ENCODE results near the gene INPP5E.
"Not testable (repeated sequence)": the region's sequence is repeated elsewhere in the genome, so short reads cannot be mapped to it uniquely, and the experiment has no call there.

The INPP5E gene

GRCh38 chr9:136426787-136427186, 12.9 kb downstream of the INPP5E start:
- DNase-seq = no peak

DNA sequence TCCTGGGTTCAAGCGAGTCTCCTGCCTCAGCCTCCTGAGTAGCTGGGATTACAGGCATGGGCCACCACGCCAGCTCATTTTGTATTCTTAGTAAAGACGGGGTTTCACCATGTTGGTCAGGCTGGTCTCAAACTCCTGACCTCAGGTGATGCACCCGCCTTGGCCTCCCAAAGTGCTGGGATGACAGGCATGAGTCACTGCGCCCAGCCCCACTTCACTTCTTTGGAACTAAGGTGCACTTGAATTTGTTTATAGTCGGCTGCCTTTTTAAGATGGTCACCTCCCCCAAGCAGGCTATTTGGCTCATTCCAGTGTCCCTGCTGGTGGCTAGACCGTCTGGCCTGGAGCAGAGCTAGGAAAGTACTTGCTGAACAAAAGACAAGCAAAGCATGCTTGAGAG, 14.3 kb downstream of the INPP5E start:
- not testable (repeated sequence) for DNase-seq

DNA sequence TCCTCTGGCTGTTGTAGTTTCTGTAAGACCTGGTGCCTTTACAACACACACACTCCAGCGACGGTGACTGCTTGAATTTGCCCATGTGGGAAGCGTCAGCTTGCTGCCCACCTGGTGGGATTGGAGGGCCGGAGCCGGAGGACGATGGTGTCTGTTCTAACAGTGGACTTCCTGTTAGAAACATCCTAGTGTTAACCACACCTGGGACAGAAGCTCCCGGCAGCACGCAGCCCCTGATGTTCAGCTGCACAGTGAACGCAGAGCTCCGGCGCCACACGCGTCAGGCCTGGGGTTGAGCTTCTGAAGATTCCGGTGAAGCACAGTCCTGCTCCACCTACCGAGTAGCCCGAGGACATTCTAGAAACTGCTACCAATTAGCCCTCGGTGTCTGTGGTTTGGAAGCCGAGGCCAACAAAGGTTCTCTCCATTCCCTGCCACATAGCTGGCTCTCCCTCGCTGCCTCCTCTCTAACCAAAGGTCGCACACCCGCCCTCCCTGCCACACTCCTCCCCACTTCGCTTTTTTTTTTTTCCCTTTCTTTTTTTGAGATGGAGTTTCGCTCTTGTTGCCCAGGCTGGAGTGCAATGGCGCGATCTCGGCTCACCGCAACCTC, 14.8 kb downstream of the INPP5E start:
- DNase-seq = no peak

DNA sequence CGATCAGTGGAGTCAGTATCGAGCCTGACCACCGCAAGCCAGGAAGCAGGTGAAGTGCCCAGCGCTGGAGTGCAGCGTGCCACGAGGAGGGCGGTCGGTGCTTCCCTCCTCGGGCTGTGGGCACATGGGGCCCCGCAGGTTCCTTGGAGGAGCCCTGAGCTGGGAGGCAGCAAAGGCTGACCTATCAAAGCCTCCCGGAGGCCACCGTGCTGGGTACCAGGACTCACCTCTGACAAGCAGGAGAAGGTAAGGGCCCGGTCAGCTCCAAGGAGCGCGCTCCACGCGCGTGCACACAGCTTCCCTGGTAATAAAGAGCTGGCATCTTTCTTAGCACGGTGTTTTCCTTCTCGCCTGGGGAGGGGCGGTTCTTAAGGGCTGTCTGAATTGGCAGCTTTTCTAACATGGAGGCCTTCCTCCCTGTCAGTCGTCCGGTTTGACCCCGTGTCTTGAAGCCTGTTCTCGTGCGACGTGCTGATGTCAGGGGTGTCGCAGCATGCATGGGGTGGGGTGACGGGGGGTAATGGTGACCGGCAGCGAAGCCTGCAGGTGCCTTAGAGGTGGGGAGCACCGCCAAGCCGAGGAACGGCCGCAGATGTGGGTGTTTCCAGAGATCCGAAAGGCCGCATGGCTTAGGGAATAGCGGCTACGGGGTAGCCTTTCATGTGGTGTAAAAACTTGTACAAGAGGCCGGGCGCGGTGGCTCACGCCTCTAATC, 16.1 kb downstream of the INPP5E start:
- no peak for DNase-seq

DNA sequence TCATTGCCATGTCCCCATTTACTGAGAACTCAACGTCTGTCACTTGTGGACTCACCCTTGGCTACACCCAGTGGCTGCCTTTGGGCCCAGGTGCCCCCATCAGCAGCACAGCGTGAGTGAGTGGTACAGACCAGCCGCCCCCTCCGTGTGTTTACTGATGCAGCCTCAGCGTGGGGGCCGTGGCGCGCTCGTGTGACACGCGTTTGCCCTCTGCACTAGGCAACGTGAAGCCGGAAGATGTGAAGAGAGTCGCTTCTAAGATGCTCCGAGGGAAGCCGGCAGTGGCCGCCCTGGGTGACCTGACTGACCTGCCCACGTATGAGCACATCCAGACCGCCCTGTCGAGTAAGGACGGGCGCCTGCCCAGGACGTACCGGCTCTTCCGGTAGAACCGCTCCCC, 16.8 kb downstream of the INPP5E start:
- DNase-seq = no peak

DNA sequence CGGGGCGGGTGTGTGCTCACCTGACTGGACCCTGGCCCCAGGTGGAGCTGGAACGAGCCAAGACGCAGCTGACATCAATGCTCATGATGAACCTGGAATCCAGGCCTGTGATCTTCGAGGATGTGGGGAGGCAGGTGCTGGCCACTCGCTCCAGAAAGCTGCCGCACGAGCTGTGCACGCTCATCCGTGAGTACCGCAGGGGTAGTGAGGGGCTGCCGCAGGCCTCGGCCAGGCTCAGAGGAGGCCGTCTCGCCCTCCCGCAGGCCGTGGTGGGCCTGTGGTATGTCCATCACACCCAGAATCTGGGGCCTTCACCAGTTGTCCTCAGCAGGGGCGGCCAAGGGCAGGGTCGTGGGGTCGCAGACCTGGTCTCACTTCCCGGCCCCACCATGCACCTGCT, 17.9 kb downstream of the INPP5E start:
- DNase-seq = no peak

- no peak for DNase-seq
These were observed 20.6 kb downstream of the INPP5E start for GRCh38 chr9:136419092-136419420.

DNA sequence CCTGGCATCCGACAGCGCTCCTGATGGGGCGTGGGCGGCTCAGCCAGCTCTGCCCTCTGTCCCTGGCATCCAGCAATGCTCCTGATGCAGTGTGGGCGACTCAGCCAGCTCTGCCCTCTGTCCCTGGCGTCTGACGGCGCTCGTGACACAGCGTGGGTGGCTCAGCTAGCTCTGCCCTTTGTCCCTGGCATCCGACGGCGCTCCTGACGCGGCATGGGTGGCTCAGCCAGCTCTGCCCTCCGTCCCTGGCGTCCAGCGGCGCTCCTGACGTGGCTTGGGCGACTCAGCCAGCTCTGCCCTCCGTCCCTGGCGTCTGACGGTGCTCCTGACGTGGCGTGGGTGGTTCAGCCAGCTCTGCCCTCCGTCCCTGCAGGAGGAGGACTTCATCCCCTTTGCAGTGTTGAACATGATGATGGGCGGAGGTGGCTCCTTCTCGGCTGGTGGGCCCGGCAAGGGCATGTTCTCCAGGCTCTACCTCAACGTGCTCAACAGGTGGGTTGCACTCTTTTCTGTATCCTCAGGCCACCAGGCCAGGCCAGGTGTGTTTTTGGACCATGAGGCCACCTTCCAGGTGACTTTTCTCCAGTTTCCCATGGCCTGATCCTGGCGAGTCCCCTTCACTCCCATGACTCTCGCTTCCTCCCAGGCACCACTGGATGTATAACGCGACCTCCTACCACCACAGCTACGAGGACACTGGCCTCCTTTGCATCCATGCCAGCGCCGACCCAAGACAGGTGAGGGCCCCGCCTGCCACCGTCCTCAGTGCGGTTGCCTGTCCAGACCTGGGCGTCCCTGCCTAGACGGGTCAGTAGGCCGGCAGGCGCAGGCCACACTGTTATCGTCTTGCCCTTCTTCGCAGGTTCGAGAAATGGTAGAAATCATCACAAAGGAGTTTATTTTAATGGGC, 21.2 kb downstream of the INPP5E start:
- no peak for DNase-seq

GRCh38 chr9:136416914-136417313, 22.7 kb downstream of the INPP5E start:
- DNase-seq = no peak

DNA sequence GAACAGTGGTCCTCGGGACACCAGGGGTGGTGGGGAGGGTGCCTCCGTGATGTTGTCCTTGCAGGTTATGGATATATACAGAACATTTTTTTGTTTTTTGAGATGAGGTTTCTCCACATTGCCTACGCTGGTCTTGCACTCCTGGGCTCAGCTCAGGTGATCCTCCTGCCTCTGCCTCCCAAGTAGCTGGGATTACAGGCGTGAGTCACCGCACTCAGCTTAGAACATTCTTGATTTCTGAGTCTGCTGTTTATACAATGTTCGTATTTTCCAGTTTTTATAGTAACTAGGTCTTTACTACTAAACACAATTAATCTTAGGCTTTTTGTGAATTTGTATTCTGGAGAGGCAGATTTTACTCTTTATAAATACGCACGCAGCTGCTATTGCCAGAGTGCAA, 23.2 kb downstream of the INPP5E start:
- no peak for DNase-seq

DNA sequence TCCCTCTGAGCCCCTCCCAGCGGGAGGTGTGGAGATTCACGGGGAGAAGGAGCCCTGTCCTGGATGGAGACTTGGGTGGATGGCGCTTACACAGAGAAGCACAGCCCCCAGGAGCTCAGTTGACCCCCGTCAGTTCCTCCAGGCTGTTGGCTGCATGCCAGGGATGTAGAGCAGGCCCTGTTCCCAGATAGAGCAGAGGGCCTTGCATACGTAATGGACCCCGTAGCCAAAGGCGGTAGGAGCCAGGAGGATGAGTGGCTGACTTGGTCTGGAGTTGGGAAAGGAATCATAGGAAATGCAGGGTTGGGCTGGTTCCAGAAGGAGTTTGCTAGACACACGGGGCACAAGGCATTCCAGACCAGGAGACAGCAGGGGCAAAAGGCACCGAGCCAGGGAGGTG, 26.7 kb downstream of the INPP5E start:
- no peak for DNase-seq

DNA sequence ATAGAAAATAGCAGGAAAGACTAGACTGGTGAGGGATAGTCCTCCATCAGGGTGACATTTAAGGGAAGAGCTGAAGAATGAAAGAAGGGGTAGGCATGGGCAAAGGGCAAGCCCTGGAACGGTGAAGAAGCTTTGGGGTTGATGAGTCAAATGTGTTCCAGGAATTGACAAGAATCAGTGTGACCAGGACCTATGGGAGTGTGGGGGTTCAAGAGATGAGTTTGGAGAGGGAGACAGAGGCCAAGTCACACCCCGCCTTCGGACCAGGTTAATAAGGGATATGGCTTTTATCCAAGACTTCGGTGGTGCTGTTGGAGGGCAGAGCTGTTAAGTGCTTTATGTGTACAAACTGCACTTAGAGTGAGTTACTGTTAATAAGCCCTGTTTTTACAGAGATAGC, 28.3 kb downstream of the INPP5E start:
- DNase-seq = no peak

DNA sequence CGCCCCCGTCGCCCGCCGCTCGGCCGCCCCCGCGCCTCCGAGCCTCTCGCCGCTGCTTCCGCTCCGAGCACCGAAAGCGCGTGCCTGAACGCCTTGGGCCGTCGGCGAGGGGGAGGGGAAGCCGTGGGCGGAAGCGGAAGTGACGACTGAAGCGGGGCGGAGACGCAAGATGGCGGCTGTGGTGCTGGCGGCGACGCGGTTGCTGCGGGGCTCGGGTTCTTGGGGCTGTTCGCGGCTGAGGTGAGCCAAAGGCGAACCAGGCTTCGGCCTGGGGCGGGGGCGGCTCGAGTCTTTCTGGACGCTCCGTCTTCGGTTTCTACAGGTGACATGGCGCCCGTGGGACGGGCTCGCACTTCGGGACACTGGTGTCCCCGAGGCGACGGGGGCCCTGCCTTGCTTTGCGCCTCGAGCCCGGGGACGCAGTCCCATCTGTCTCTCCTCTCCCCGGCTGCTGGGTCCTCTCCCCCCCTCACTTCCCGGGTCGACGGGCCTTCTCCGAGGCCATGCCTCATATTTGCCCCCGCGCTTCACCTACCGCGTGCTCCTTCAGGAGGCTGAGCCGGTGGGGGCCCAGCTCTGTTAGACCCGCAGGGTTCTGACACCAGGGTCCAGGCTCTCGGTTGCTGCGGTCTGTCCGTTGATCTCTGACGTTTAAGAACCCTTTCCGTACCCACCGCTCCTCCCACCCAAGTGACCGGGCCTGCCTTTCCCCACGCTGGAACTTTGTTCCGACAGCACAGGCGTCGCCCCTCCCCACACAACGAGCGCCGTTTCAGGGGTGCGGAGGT, 29.0 kb downstream of the INPP5E start, which contains the start of the genes ENTR1 and PMPCA:
Gene ENTR1, minus strand, starts transcription at position 115 of the 788 bp plus-strand sequence. CDS start 217 bp downstream, outside the sequence.
Gene PMPCA, plus strand, starts transcription at position 159 of the 788 bp plus-strand sequence. Its CDS starts 11 bp downstream, at position 170.
- peak; percentile 68 for DNase-seq

- DNase-seq = peak; percentile 6 to 13
These were observed 29.8 kb downstream of the INPP5E start for GRCh38 chr9:136409557-136410455.

- no peak for DNase-seq
These were observed 31.7 kb downstream of the INPP5E start for GRCh38 chr9:136407911-136408310.

DNA sequence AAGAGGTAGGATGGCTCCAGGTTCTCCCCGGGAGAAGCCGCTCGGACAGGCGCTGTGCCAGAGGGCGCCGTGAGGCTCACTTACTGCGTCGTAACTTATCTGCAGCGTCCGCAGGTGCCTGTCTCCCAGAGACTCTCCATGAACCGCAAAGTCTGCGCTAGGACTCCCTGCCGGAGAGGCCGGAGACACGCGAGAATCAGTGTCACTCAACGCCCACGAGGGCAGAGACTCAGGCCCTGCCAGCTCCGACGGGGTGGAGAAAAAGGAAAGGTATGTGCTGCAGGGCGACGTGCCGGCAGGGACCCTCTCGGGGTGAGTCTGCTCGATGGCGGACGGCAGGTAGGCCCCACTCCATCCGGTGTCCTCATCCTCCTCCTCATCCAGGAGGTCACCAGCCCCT, 32.6 kb downstream of the INPP5E start:
- not testable (repeated sequence) for DNase-seq

DNA sequence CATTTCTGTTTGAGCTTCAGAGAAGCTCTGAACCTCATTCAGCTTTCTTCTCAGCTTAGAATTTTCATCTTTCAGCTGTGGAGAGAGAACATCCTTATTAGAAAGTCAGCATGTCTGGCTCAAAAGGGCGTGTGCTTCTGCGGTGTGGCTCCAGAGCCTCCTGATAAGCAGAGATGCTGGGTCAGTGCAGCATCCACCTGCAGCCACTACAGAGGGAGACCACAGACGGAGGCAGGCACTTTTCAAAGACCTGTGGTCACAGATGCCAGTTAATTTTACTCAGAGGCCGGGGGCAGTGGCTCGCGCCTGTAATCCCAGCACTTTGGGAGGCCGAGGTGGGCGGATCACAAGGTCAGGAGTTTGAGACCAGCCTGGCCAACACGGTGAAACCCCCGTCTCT, 33.7 kb downstream of the INPP5E start:
- not testable (repeated sequence) for DNase-seq

DNA sequence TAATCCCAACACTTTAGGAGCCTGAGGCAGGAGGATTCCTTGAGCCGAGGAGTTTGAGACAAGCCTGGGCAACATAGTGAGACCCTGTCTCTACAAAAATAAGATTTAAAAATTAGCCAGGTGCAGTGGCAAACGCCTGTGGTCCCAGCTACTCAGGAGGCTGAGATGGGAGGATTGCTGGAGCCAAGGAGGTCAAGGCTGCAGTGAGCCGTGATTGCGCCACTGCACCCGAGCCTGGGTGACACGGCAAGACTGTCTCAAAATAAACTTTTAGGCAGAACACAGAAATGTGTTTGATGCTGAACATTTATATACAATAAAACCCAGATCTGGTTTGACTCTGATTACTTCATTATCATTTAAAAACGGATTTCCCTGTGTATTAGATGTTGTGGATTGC, 34.2 kb downstream of the INPP5E start:
- DNase-seq = no peak

GRCh38 chr9:136404801-136405136, 34.9 kb downstream of the INPP5E start:
- DNase-seq = no peak

DNA sequence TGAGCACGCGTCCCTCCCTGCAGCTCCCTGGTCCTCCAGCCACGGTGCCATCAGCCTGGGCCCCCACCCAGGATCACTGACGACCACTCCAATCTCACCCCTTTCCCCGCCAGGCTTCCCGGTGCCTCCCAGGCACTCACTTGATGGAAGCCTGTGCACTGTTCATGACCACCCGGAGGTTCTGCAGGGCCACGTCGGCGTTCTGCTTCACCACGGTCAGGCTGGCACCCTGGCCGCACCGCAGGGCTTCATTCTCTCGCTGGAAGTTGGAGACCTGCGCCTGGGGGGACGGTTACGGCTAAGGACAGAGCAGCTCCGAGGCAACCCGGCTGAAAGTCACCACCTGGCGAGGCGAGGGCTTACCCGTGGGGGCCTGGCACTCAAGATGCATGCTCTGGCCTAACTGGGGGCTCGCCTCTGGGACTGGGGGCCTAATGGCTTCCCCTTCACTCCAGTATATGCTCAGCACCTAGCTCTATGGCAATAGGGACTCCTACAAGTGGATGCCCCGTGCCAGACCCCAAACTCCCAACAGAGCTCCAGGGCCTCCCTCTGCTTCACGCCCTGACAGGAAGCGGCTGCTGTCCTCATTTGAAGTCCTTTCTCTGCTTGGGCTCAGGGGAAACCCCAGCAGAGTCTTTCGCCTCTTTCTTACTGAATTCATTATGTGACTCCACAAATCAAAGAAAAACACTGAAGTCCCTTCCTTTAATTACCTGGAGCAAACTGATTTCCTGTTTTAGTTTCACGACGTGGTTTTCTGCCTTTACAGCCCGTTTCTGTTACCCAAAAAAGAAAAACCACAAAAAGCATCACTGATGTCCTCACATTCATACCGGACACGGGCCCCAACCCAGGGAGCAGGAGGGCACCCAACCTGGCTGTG, 35.5 kb downstream of the INPP5E start:
- no peak for DNase-seq

DNA sequence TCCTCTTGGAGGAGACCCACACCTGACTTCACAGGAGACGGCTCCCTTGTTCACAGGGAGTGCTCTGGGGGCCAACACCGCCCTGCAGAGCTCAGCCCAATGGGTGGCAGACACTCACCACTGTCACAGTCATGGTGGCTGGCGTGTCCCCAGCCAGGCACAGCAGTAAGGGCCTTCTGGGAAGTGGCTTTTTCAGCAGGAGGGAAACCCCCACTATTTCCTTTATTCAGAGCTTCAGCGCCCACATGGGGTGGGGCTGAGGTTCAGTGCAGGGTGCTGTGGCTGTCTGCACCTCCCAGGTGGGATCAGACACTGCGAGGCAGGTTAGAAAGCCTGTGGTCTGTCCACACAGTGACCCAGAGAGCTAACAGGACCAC, 36.1 kb downstream of the INPP5E start:
- DNase-seq = no peak

Data from AML-193 (cell line).